Activated naive CD4-positive, alpha-beta T cell treated with anti-CD3 and anti-CD28 coated beads, Interleukin-2, amount 10 ng/mL, durations not matched to agents 7 days and 5 days (primary cell): ENCODE results near the gene BICRA.
A peak's percentile ranks its signal among the peaks of the same experiment; 100 is the strongest.

Source experiments
- CTCF ChIA-PET: fragments of 350-600 bp; sonication (Branson Sonifier 250); formaldehyde crosslinking; loops from one replicate; lab custom pipeline; 2021; ENCODE audit warnings: antibody characterized with exemption; lab: Charles Lee
- DNase-seq: peaks from one replicate; pipeline ENCODE4 v3.0.0-alpha.2; 2020
- H3K27ac Mint-ChIP-seq: one replicate; pipeline ENCODE4 v1.8.0; 2021; ENCODE audit warnings: mild to moderate bottlenecking, moderate library complexity, mixed read lengths
- H3K27me3 Mint-ChIP-seq: one replicate; pipeline ENCODE4 v1.8.0; 2021; ENCODE audit warnings: mild to moderate bottlenecking, mixed read lengths
- H3K36me3 Mint-ChIP-seq: one replicate; pipeline ENCODE4 v1.8.0; 2021; ENCODE audit warnings: mixed read lengths
- H3K4me1 Mint-ChIP-seq: one replicate; pipeline ENCODE4 v1.8.0; 2021; ENCODE audit warnings: mixed read lengths
- H3K4me3 Mint-ChIP-seq: one replicate; pipeline ENCODE4 v1.8.0; 2021; ENCODE audit warnings: mild to moderate bottlenecking, moderate library complexity, mixed read lengths
- H3K9me3 Mint-ChIP-seq: one replicate; pipeline ENCODE4 v1.8.0; 2021; ENCODE audit warnings: mixed read lengths

Gene BICRA

DNA sequence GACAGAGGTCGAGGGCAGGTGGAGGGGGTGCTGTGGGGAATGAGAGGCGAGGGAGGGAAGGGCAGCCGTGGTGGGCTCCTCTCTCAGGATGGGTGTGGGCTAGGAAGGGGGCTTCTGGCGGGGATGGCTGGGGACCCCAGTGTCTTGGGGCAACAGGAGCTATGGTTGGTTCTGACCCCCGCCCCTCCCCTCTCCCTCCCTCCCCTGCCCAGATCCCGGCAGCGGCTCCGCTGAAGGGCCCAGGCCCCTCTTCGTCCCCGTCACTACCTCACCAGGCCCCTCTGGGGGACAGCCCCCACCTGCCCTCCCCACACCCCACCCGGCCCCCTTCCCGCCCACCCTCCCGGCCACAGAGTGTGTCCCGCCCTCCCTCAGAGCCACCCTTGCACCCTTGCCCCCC is 85.0 kb downstream of the BICRA start:
- H3K36me3 Mint-ChIP-seq, result peaks cover 7% of the 10 kb centered on the region
- no peak overlapping the region for H3K27ac Mint-ChIP-seq
- H3K4me3 Mint-ChIP-seq, result no peak overlapping the region
- CTCF ChIA-PET, result interaction anchor here (1.7 kb wide), 1 partner anchor 19 kb away, joined by 4 read pairs; the partner anchor contains the start of gene EHD2
- no peaks in the 10 kb centered on the region for H3K9me3 Mint-ChIP-seq
- no peak for DNase-seq
- H3K4me1 Mint-ChIP-seq, result peaks cover 4% of the 10 kb centered on the region
- no peaks in the 10 kb centered on the region for H3K27me3 Mint-ChIP-seq

DNA sequence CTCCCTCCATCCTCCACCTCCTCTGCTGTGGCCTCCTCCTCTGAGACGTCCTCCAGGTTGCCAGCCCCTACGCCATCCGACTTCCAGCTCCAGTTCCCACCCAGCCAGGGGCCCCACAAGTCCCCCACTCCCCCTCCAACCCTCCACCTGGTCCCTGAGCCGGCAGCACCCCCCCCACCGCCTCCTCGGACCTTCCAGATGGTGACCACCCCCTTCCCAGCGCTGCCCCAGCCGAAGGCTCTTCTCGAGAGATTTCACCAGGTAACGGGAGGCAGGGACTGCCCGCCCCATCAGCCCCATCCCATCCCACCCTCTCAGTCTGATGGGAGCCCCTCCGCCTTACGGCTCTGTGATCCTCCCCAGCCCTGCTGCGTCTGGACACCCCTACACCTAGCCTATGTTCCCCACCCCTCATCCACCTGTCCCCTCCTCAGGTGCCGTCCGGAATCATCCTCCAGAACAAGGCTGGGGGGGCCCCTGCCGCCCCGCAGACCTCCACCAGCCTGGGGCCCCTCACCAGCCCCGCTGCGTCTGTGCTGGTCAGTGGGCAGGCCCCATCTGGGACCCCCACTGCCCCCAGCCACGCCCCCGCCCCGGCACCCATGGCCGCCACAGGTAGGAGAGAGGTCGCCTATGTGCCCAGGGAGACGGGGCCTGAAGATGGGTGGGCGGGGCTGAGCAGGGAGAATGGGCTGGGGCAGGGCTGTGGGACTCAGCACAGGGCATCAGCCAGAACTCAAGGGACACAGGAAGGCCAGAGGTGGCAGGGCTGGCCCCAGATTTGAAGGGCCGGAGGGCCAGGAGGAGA is 85.7 kb downstream of the BICRA start:
- no peak for DNase-seq
- Mint-ChIP-seq H3K4me1 (peaks cover 4% of the 10 kb centered on the region), H3K27me3 (no peaks in the 10 kb centered on the region), H3K4me3 (no peak overlapping the region), H3K9me3 (no peaks in the 10 kb centered on the region), H3K27ac (no peak overlapping the region), H3K36me3 (peaks cover 7% of the 10 kb centered on the region)
- CTCF ChIA-PET, result no interaction called here

DNA sequence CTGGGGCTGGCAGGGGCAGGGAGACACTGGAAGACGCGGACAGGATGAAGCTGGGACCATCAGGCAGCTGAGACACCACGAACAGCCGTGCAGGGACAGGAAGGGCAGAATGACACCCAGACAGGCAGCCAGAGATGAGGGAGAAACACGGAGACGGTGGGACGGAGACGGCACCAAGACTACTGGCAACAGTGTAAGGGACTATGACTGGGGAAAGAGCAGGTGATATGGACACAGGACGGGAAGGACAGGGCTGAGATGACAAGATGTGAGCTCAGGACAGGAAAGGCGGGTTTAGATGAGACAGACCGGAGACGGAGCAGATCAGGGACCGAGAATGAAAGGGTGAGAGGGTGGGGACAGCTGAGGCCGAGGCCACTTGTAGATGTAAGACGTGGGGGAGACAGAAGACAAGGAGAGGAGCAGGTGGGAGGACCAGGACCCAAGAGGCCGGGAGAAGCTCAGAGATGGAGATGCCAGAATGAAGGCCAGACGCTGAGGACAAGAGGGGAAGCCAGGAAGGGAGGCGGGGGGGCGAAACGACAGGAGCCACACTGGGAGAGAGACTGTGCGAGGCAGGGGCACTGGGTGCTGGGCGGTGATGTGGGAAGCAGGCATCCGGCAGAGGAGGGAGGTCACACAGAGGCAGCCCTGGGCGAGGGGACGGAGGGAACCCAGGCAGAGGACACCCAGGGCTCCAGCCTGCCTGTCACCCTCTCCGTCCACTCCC is 86.8 kb downstream of the BICRA start:
- Mint-ChIP-seq H3K4me1 (peaks cover 4% of the 10 kb centered on the region), H3K27me3 (no peaks in the 10 kb centered on the region), H3K9me3 (no peaks in the 10 kb centered on the region), H3K27ac (no peak overlapping the region), H3K4me3 (no peak overlapping the region), H3K36me3 (peaks cover 15% of the 10 kb centered on the region)
- DNase-seq, result no peak
- CTCF ChIA-PET, result interaction anchor here (6.4 kb wide), 1 partner anchor 260 kb away, joined by 90 read pairs; no protein-coding TSS in a partner anchor

DNA sequence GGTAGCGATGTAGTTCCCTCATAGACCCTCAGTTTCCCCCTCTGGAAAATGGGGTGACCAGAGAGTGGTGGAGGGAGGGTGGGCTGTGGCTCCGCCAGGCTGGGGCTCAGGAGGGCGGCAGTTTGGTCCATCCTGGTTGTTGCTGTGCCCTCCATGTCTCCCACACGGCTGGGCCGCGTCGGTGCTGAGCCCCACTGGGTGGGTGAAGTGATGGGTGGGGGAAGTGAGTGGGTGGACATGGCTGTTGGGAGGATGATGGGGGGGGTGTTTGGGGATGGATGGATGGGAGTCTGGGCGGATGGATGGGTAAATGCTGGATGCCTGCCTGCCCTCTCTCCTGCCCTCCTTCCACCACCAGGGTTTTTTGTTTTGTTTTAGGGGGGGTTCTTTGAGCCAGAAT is 87.7 kb downstream of the BICRA start:
- H3K9me3 Mint-ChIP-seq, result no peaks in the 10 kb centered on the region
- H3K27ac Mint-ChIP-seq, result no peak overlapping the region
- no peaks in the 10 kb centered on the region for H3K27me3 Mint-ChIP-seq
- peaks cover 12% of the 10 kb centered on the region for H3K36me3 Mint-ChIP-seq
- peaks cover 4% of the 10 kb centered on the region for H3K4me1 Mint-ChIP-seq
- CTCF ChIA-PET, result interaction anchor here (6.4 kb wide), 1 partner anchor 261 kb away, joined by 90 read pairs; no protein-coding TSS in a partner anchor
- DNase-seq, result no peak
- H3K4me3 Mint-ChIP-seq, result no peak overlapping the region

DNA sequence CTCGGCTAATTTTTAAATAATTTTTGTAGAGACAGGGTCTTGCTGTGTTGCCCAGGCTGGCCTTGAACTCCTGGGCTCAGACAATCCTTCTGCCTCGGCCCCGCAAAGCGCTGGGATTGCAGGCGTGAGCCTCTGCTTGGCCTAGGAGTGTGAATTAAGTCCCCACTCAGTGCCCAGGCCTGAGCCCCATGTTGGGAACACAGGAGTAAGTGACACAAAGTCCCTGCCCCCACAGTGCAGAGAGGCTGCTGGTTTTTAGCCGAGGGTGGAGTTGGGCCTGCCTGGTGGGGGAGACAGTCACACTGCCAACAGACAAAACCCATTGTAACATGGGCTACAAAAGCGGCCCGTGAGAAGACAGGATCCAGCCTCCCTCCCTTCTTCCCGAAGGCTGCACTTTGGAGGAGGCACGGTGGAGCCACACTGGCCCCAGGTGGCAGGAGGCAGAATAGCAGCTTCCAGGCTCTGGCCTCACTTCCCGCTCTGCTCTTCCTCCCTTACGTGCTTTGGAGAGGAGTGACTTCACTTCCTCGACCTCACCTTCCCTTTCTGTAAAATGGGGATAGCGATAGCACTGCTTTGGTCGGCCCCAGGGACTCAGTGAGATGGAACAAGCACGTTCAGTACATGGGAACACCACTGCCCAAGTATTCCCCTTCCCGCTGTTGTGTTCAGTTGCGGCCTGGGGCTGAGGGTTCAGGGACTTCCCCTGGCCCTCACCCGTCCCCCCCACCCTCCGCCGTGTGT is 89.1 kb downstream of the BICRA start:
- H3K27ac Mint-ChIP-seq, result no peak overlapping the region
- H3K4me3 Mint-ChIP-seq, result no peak overlapping the region
- H3K27me3 Mint-ChIP-seq, result no peaks in the 10 kb centered on the region
- H3K36me3 Mint-ChIP-seq, result peaks cover 17% of the 10 kb centered on the region
- H3K9me3 Mint-ChIP-seq, result no peaks in the 10 kb centered on the region
- CTCF ChIA-PET, result interaction anchor here (0.6 to 6.4 kb wide), 9 partner anchors 9 to 404 kb away, joined by 3 to 90 read pairs (median 4); partner anchors contain the start of gene KPTN
- H3K4me1 Mint-ChIP-seq, result peaks cover 4% of the 10 kb centered on the region
- peak; percentile 71 for DNase-seq

DNA sequence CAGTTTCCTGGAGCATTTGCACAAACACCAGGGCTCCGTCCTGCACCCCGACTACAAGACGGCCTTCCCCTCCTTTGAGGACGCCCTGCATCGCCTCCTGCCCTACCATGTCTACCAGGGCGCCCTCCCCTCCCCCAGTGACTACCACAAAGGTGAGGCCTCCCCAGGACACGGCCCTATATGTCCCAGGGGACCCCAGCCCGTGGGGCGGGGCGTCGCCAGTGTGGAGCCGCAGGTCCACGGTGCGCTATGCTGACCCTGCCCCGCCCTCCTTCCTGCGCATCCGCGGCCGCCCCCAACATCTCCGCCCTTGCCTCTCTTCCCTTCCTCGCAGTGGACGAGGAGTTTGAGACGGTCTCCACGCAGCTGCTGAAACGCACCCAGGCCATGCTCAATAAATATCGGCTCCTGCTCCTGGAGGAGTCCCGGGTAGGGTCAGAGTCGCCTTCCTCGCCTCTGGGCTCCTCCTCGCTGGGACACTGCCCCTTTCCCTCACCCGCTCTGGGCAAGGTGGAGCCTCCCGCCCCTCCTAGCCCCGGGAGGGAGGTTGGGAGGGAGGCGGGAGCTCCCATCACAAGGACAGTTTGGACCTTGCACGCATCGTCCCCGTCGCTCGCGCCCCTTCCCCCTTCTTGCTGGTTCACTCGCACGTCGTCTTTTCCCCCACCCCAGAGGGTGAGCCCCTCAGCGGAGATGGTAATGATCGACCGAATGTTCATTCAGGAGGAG is 89.9 kb downstream of the BICRA start:
- Mint-ChIP-seq H3K4me3 (no peak overlapping the region), H3K9me3 (no peaks in the 10 kb centered on the region), H3K4me1 (peaks cover 4% of the 10 kb centered on the region), H3K27me3 (no peaks in the 10 kb centered on the region), H3K27ac (no peak overlapping the region), H3K36me3 (peaks cover 20% of the 10 kb centered on the region)
- DNase-seq, result no peak
- CTCF ChIA-PET, result interaction anchor here (0.6 to 6.4 kb wide), 15 partner anchors 8 to 405 kb away, joined by 3 to 90 read pairs (median 4); partner anchors contain the start of genes DHX34, EHD2 and KPTN

DNA sequence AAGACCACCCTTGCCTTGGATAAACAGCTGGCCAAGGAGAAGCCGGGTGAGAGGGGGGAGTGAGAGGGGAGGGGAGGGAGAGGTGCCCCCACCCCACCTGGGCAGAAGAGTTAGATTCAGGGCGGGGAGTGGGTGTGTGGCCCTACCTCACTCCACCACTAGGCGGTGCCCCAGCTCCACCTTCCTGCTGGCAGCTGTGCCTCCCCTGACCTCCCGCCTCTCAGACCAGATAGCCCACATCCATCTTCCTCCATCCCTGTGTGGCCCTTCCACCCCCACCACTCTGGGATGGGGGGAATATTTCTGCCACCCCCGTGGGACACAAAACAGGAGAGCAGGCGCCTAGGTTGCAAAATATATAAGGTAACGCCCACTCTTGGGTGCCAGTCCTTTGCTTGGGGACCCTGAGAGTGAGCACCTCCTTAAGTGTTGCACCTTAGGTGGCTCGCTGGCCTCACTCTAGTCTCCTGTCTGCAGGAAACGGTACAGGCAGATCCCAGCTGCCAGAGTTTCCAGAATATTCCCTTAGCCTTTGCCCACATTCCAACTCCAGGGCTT is 90.5 kb downstream of the BICRA start:
- Mint-ChIP-seq H3K4me1 (peaks cover 4% of the 10 kb centered on the region), H3K27me3 (no peaks in the 10 kb centered on the region), H3K36me3 (peaks cover 20% of the 10 kb centered on the region), H3K4me3 (no peak overlapping the region), H3K27ac (no peak overlapping the region), H3K9me3 (no peaks in the 10 kb centered on the region)
- DNase-seq, result peak; percentile 70
- CTCF ChIA-PET, result interaction anchor here (0.6 to 6.4 kb wide), 12 partner anchors 8 to 404 kb away, joined by 3 to 90 read pairs (median 4); partner anchors contain the start of genes DHX34, EHD2 and KPTN

DNA sequence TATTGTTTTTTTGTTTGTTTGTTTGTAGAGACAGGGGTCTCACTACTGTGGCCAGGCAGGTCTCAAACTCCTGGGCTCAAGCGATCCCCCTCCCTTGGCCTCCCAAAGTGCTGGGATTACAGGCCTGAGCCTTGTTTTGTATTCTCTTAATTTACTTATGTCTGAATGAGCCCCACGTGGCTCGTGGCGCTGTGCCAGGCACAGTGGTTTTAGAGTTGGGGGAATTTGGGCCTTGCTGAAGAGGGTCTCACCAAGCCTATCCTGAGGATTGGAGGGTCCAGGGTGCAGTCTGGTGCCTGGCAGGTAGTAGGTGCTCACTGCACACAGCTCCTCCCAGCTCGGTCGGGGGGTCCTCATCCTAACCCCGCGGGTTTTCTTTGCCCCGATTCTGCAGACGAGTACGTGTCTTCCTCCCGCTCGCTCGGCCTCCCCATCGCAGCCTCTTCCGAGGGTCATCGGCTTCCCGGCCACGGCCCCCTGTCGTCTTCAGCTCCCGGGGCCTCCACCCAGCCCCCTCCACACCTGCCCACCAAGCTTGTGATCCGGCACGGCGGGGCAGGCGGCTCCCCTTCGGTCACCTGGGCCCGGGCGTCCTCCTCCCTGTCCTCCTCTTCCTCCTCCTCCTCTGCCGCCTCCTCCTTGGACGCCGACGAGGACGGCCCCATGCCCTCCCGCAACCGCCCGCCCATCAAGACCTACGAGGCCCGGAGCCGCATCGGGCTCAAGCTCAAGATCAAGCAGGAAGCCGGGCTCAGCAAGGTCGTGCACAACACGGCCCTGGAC is 92.2 kb downstream of the BICRA start:
- Mint-ChIP-seq H3K36me3 (peaks cover 17% of the 10 kb centered on the region), H3K4me1 (peaks cover 4% of the 10 kb centered on the region), H3K27me3 (no peaks in the 10 kb centered on the region), H3K27ac (no peak overlapping the region), H3K9me3 (no peaks in the 10 kb centered on the region), H3K4me3 (no peak overlapping the region)
- CTCF ChIA-PET, result interaction anchor here (1.1 to 6.4 kb wide), 3 partner anchors 11 to 273 kb away, joined by 3 to 90 read pairs (median 10); no protein-coding TSS in a partner anchor
- no peak for DNase-seq

DNA sequence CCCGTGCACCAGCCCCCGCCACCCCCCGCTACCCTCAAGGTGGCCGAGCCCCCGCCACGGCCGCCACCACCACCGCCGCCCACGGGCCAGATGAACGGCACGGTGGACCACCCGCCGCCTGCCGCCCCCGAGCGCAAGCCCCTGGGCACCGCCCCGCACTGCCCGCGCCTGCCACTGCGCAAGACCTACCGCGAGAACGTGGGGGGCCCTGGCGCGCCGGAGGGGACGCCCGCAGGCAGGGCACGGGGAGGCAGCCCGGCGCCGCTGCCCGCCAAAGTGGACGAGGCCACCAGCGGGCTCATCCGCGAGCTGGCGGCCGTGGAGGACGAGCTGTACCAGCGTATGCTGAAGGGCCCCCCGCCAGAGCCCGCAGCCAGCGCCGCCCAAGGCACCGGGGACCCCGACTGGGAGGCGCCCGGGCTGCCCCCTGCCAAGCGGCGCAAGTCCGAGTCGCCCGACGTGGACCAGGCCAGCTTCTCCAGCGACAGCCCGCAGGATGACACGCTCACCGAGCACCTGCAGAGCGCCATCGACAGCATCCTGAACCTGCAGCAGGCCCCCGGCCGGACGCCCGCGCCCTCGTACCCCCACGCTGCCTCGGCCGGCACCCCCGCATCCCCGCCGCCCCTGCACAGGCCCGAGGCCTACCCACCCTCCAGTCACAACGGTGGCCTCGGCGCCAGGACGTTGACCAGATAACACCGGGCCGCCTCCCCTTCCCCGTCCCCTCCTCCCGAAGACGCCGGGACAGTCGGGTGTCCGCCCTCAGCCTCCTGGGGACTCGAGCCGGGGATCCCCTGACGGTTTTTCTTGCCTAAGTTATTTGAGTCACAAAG is 93.0 kb downstream of the BICRA start:
- peaks cover 17% of the 10 kb centered on the region for H3K36me3 Mint-ChIP-seq
- peaks cover 7% of the 10 kb centered on the region for H3K27me3 Mint-ChIP-seq
- H3K4me3 Mint-ChIP-seq, result no peak overlapping the region
- CTCF ChIA-PET, result interaction anchor here (11.9 kb wide), 1 partner anchor 264 kb away, joined by 158 read pairs; no protein-coding TSS in a partner anchor
- no peak overlapping the region for H3K27ac Mint-ChIP-seq
- peaks cover 4% of the 10 kb centered on the region for H3K4me1 Mint-ChIP-seq
- no peaks in the 10 kb centered on the region for H3K9me3 Mint-ChIP-seq
- no peak for DNase-seq

DNA sequence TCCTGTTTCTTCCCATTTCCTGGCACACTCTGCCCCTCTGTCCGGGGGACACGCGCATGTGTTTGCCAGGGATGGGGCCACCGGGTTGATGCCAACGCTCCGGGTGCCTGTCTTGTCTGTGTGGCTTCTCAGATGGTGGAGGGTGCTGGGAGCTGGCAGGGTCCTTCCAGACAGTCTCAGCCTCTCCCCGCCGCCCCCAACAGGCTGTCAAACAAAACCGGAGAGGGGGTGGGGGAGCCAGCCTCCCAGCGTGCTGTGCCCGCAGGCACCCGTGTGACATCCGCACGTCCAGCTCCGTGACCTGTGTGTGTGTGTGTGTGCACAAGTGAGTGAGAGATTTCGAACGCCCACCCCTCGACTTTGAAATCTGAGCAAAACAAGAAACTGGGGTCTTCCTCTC is 93.7 kb downstream of the BICRA start:
- Mint-ChIP-seq H3K27me3 (peaks cover 14% of the 10 kb centered on the region), H3K27ac (no peak overlapping the region), H3K36me3 (peaks cover 17% of the 10 kb centered on the region), H3K4me3 (no peak overlapping the region), H3K4me1 (peaks cover 7% of the 10 kb centered on the region), H3K9me3 (no peaks in the 10 kb centered on the region)
- DNase-seq, result no peak
- CTCF ChIA-PET, result interaction anchor here (0.6 to 11.9 kb wide), 4 partner anchors 10 to 275 kb away, joined by 3 to 158 read pairs (median 7); partner anchors contain the start of gene EHD2

DNA sequence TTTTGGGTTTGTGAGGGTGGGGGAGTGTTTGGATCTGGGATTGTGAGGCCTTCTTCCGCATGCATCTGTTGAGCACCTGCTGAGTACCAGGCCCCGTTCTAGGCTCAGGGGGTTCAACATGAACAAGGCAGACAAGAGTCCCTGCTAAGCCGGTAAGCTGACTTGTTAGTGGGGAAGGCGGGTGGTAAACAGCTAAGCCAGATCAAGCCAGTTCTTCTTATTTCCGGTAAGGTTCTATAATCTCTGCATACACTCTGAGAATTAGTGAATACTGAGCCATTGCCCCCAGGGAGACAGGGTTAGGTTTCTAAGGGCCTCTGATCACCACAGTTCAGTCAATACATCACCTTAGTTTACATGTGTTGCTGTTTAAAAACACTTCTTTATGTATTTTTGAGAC is 94.4 kb downstream of the BICRA start:
- no peak overlapping the region for H3K27ac Mint-ChIP-seq
- no peaks in the 10 kb centered on the region for H3K9me3 Mint-ChIP-seq
- peaks cover 17% of the 10 kb centered on the region for H3K36me3 Mint-ChIP-seq
- peaks cover 3% of the 10 kb centered on the region for H3K4me1 Mint-ChIP-seq
- CTCF ChIA-PET, result interaction anchor here (0.6 to 11.9 kb wide), 4 partner anchors 9 to 275 kb away, joined by 3 to 158 read pairs (median 7); partner anchors contain the start of gene EHD2
- peaks cover 15% of the 10 kb centered on the region for H3K27me3 Mint-ChIP-seq
- no peak overlapping the region for H3K4me3 Mint-ChIP-seq
- DNase-seq, result no peak
